IMR-90 (cell line): Measurements from ENCODE around the gene KRT82. TPM values are rescaled to one million over a fixed set of nuclear protein-coding genes. Genes with fewer than 3 reads are reported as not detected.

ENCODE experiments used
- ATAC-seq: fragments of 200-7000 bp; cut with Tn5 transposase; 2 replicates; pipeline ENCODE4 v1.9.1; 2020; ENCODE audit warnings: low read depth, mild to moderate bottlenecking, moderate library complexity
- BruUV-seq: library from RNA; stranded (reverse); fragments of 400-500 nt; replicated peaks from 2 replicates; lab custom pipeline; 2021; lab: Mats Ljungman, UMichigan
- CTCF ChIA-PET: fragments of 300-600 bp; formaldehyde crosslinking; extraction: SDS; loops from one replicate; lab custom pipeline; 2021; ENCODE audit warnings: antibody characterized with exemption; lab: Yijun Ruan, JAX
- POLR2A ChIA-PET: fragments of 300-600 bp; sonication (Branson Sonifier 250); formaldehyde crosslinking; loops from one replicate; lab custom pipeline; 2022; ENCODE audit warnings: antibody characterized with exemption; ENCODE audit not compliant: unreplicated experiment; lab: Charles Lee
- DNase-seq: peaks from one replicate; pipeline ENCODE4 v3.0.0; 2013
- H2AFZ ChIP-seq: replicated peaks from 2 replicates; pipeline ENCODE3; 2013; ENCODE audit warnings: low read length, mild to moderate bottlenecking; ENCODE audit not compliant: poor library complexity
- H2AK5ac ChIP-seq: 2 replicates; pipeline ENCODE4 v1.6.1; 2013; ENCODE audit warnings: low read depth, low read length, inconsistent platforms
- H2AK9ac ChIP-seq: replicated peaks from 2 replicates; pipeline ENCODE3; 2013; ENCODE audit warnings: mild to moderate bottlenecking, low read depth, low read length, moderate library complexity; ENCODE audit not compliant: poor library complexity
- H2BK120ac ChIP-seq: 2 replicates; pipeline ENCODE4 v1.6.1; 2013; ENCODE audit warnings: low read depth, low read length, inconsistent platforms
- H2BK15ac ChIP-seq: 3 replicates; pipeline ENCODE4 v1.6.1; 2013; ENCODE audit warnings: low read depth, low read length, inconsistent platforms
- H2BK20ac ChIP-seq: 2 replicates; pipeline ENCODE4 v1.6.1; 2013; ENCODE audit warnings: low read depth, mild to moderate bottlenecking, inconsistent platforms, low read length, moderate library complexity
- H2BK5ac ChIP-seq: 2 replicates; pipeline ENCODE4 v1.6.1; 2013; ENCODE audit warnings: mild to moderate bottlenecking, low read depth, low read length, inconsistent platforms; ENCODE audit not compliant: poor library complexity, severe bottlenecking
- H3K14ac ChIP-seq: replicated peaks from 2 replicates; pipeline ENCODE4 v1.6.1; 2013; ENCODE audit warnings: low read depth, low read length, inconsistent platforms
- H3K18ac ChIP-seq: 2 replicates; pipeline ENCODE4 v1.6.1; 2013; ENCODE audit warnings: low read depth, low read length, control low read depth
- H3K23ac ChIP-seq: 2 replicates; pipeline ENCODE4 v1.6.1; 2013; ENCODE audit warnings: low read depth, low read length, inconsistent platforms
- H3K27ac ChIP-seq: 2 replicates; pipeline ENCODE4 v1.5.1; 2013; ENCODE audit warnings: mild to moderate bottlenecking, control low read depth, low read length; ENCODE audit not compliant: insufficient read depth
- H3K27me3 ChIP-seq: 2 replicates; pipeline ENCODE4 v1.6.1; 2013; ENCODE audit warnings: low read length; ENCODE audit not compliant: control insufficient read depth, insufficient read depth
- H3K36me3 ChIP-seq: 2 replicates; pipeline ENCODE4 v1.6.1; 2013; ENCODE audit warnings: low read length, mixed read lengths; ENCODE audit not compliant: control insufficient read depth, insufficient read depth
- H3K4ac ChIP-seq: 2 replicates; pipeline ENCODE4 v1.6.1; 2013; ENCODE audit warnings: low read depth, low read length, inconsistent platforms
- H3K4me1 ChIP-seq: 2 replicates; pipeline ENCODE4 v1.6.1; 2013; ENCODE audit warnings: low read length, mixed read lengths; ENCODE audit not compliant: control insufficient read depth, insufficient read depth
- H3K4me2 ChIP-seq: 2 replicates; pipeline ENCODE4 v1.6.1; 2013; ENCODE audit warnings: low read depth, mild to moderate bottlenecking, control low read depth, low read length, moderate library complexity
- H3K4me3 ChIP-seq: 2 replicates; pipeline ENCODE4 v1.5.1; 2013; ENCODE audit warnings: low read depth, mild to moderate bottlenecking, control low read depth, low read length, moderate library complexity; ENCODE audit not compliant: insufficient read depth
- H3K56ac ChIP-seq: 2 replicates; pipeline ENCODE4 v1.6.1; 2013; ENCODE audit warnings: low read length, inconsistent platforms; ENCODE audit not compliant: insufficient read depth; ENCODE audit errors: extremely low read depth
- H3K79me1 ChIP-seq, 2 experiments: 2 replicates each; pipeline ENCODE4 v1.6.1; 2013; ENCODE audit warnings: low read length in 2 of 2, inconsistent platforms in 1 of 2, low read depth in 1 of 2
- H3K9ac ChIP-seq: 2 replicates; pipeline ENCODE4 v1.6.1; 2013; ENCODE audit warnings: low read depth, low read length, control low read depth
- H3K9me1 ChIP-seq: 2 replicates; pipeline ENCODE4 v1.6.1; 2013; ENCODE audit warnings: low read length, inconsistent platforms; ENCODE audit not compliant: insufficient read depth
- H3K9me3 ChIP-seq: 2 replicates; pipeline ENCODE4 v1.6.1; 2013; ENCODE audit warnings: low read length; ENCODE audit not compliant: control insufficient read depth, insufficient read depth
- H4K20me1 ChIP-seq: 2 replicates; pipeline ENCODE4 v1.6.1; 2013; ENCODE audit warnings: low read length, inconsistent platforms; ENCODE audit not compliant: insufficient read depth
- H4K5ac ChIP-seq: 2 replicates; pipeline ENCODE4 v1.6.1; 2013; ENCODE audit warnings: mild to moderate bottlenecking, low read depth, low read length, control low read depth
- H4K8ac ChIP-seq, 2 experiments: 2 replicates each; pipeline ENCODE4 v1.6.1; 2013; ENCODE audit warnings: low read depth in 2 of 2, low read length in 2 of 2, control low read depth in 1 of 2, inconsistent platforms in 1 of 2
- H4K91ac ChIP-seq: 2 replicates; pipeline ENCODE4 v1.6.1; 2013; ENCODE audit warnings: low read depth, low read length, inconsistent platforms; ENCODE audit not compliant: insufficient read depth
- FOS ChIP-seq: fragments of 150-350 bp; IDR thresholded peaks from 2 replicates; pipeline ENCODE4 v1.6.1; 2016; ENCODE audit warnings: low read depth, low read length
- MAFK ChIP-seq: IDR thresholded peaks from 2 replicates; pipeline ENCODE4 v1.6.1; 2012; ENCODE audit warnings: low read depth, low read length, improper control_type of control experiment
- MAZ ChIP-seq: IDR thresholded peaks from 2 replicates; pipeline ENCODE4 v1.6.1; 2012; ENCODE audit warnings: low read depth, mild to moderate bottlenecking, low read length, improper control_type of control experiment, moderate library complexity, borderline replicate concordance
- MXI1 ChIP-seq: IDR thresholded peaks from 2 replicates; pipeline ENCODE4 v1.6.1; 2012; ENCODE audit warnings: low read depth, mild to moderate bottlenecking, low read length, moderate library complexity, borderline replicate concordance
- NFE2L2 ChIP-seq: fragments of 150-350 bp; IDR thresholded peaks from 2 replicates; pipeline ENCODE4 v1.6.1; 2016; ENCODE audit warnings: low read depth, mild to moderate bottlenecking, low read length
- POLR2A ChIP-seq: IDR thresholded peaks from 2 replicates; pipeline ENCODE4 v1.6.1; 2012; ENCODE audit warnings: mild to moderate bottlenecking, low read depth, low read length
- RAD21 ChIP-seq: IDR thresholded peaks from 2 replicates; pipeline ENCODE4 v1.6.1; 2012; ENCODE audit warnings: low read length, improper control_type of control experiment
- RFX5 ChIP-seq: IDR thresholded peaks from 2 replicates; pipeline ENCODE4 v1.8.0; 2012; ENCODE audit warnings: low read depth, mild to moderate bottlenecking, low read length, moderate library complexity
- WGBS, 2 experiments: methylation state at CpG; one replicate each; pipeline versions ENCODE4 v1.1.5 to v1.1.7; 2013; ENCODE audit warnings: missing lambda C conversion rate in 2 of 2; ENCODE audit not compliant: insufficient read length in 1 of 2; ENCODE audit errors: extremely low coverage in 2 of 2; 5-methylcytosine and 5-hydroxymethylcytosine counted together
- dilution Hi-C: fragments of 300-500 bp; cut with HindIII; formaldehyde crosslinking; loops from one replicate; pipeline ENCODE4 v1.14.3; 2018; ENCODE audit warnings: low sequenced_read_pairs; ENCODE audit not compliant: unreplicated experiment
- in situ Hi-C: fragments of 300-500 bp; cut with MboI; formaldehyde crosslinking; loops from 3 replicates; pipeline ENCODE4 v1.14.3; 2019; ENCODE audit warnings: low sequenced_read_pairs, inconsistent platforms, mixed read lengths
- intact Hi-C: fragments of 100-400 bp; cut with micrococcal nuclease; formaldehyde crosslinking; loops from 2 replicates; pipeline ENCODE4 v1.10.0; 2022
- polyA plus RNA-seq, 3 experiments: library from polyadenylated mRNA; depleted of rRNA; stranded (reverse); fragments of >200 nt; gene quantifications; 2 replicates each; pipeline ENCODE4 v1.2.3, GENCODE V29; 2012; ENCODE audit warnings: low replicate concordance in 1 of 3
- total RNA-seq: library from RNA; depleted of rRNA; stranded (reverse); fragments of >200 nt; gene quantifications from 2 replicates; pipeline ENCODE4 v1.2.3, GENCODE V29; 2012
- TF ChIP-seq, protein P1 (sequence below): fragments of 150-350 bp; IDR thresholded peaks from 2 replicates; pipeline ENCODE4 v1.6.1; 2017; ENCODE audit warnings: mild to moderate bottlenecking, antibody characterized with exemption, low read length, low read depth
- TF ChIP-seq, protein P2 (sequence below): conservative IDR thresholded peaks from 2 replicates; pipeline ENCODE4 v1.5.1; 2012; ENCODE audit warnings: mild to moderate bottlenecking, low read depth, low read length, improper control_type of control experiment

Gene KRT82
- total and polyA plus RNA-seq, 2 of the 4 experiments (the other 2 are of a cell fraction), result not detected

DNA sequence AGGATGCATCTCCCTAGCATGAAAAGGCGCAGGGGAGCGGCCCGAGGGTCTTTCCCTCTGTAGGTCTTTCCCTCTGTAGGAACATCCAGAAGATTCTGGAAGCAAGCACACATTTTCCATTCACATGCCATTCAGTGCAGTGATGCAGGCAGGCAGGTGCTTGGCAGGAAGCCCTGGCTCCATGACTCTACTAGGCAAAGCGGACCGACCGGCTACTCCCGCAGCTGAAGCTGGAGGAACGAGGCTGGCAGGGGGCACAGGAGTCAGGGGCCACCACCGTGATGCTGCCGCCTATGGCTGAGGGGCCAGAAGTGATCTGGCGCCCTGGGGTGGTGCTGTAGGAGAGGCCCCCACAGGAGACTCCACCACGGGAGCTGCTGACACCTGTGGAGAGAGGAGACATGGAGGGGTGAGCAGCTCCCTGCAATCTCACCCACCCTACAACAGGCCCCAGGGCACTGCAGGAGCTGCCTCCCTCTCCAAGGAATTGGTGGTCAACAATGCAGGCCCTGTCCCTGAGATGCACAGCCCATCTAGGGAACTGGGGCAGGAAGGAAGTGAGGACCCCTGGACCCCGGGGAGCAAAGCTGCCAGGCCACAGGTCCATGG is 45.4 kb downstream of the KRT82 start:
- CTCF ChIA-PET, result interaction anchor here (0.8 kb wide), 1 partner anchor 12 kb away, joined by 5 read pairs; no protein-coding TSS in a partner anchor
- in situ Hi-C loops, result no loop called here

More for the DNA sequence above, 45.4 kb downstream of the KRT82 start:
- Histone ChIP-seq H2BK120ac (no peak overlapping the region), H3K18ac (no peak overlapping the region), H2AFZ (no peak overlapping the region), H3K56ac (no peak overlapping the region), H3K4me3 (no peak overlapping the region), H3K23ac (no peak overlapping the region), H4K8ac (no peak overlapping the region), H2AK5ac (no peak overlapping the region), H4K91ac (no peak overlapping the region), H3K4me1 (no peaks in the 10 kb centered on the region), H2BK5ac (no peak overlapping the region), H3K9ac (no peak overlapping the region), H3K4ac (no peak overlapping the region), H3K9me1 (no peaks in the 10 kb centered on the region), H2AK9ac (no peak overlapping the region), H3K27ac (no peak overlapping the region), H3K36me3 (no peaks in the 10 kb centered on the region), H2BK15ac (no peak overlapping the region), H3K79me1 (no peaks in the 10 kb centered on the region), H3K14ac (no peak overlapping the region), H2BK20ac (no peak overlapping the region), H3K4me2 (no peak overlapping the region), H3K27me3 (peaks cover 45% of the 10 kb centered on the region), H4K20me1 (no peaks in the 10 kb centered on the region), H3K9me3 (no peaks in the 10 kb centered on the region), H4K5ac (no peak overlapping the region)
- intact Hi-C loops (no loop called here), dilution Hi-C loops (no loop called here)
- DNase-seq, result no peak
- no peak for ATAC-seq
- BruUV-seq, result no TSS peak
- no CpG with 5 or more reads among the region's 13 CpGs for WGBS, 2 experiments
- POLR2A ChIA-PET, result no interaction called here
- TF ChIP-seq RFX5 (no peak), MXI1 (no peak), RAD21 (no peak), MAFK (no peak), MAZ (no peak), NFE2L2 (no peak), FOS (no peak), POLR2A (no peak)
- TF ChIP-seq, protein P1, sequence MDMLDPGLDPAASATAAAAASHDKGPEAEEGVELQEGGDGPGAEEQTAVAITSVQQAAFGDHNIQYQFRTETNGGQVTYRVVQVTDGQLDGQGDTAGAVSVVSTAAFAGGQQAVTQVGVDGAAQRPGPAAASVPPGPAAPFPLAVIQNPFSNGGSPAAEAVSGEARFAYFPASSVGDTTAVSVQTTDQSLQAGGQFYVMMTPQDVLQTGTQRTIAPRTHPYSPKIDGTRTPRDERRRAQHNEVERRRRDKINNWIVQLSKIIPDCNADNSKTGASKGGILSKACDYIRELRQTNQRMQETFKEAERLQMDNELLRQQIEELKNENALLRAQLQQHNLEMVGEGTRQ, result no peak
- TF ChIP-seq, protein P2, sequence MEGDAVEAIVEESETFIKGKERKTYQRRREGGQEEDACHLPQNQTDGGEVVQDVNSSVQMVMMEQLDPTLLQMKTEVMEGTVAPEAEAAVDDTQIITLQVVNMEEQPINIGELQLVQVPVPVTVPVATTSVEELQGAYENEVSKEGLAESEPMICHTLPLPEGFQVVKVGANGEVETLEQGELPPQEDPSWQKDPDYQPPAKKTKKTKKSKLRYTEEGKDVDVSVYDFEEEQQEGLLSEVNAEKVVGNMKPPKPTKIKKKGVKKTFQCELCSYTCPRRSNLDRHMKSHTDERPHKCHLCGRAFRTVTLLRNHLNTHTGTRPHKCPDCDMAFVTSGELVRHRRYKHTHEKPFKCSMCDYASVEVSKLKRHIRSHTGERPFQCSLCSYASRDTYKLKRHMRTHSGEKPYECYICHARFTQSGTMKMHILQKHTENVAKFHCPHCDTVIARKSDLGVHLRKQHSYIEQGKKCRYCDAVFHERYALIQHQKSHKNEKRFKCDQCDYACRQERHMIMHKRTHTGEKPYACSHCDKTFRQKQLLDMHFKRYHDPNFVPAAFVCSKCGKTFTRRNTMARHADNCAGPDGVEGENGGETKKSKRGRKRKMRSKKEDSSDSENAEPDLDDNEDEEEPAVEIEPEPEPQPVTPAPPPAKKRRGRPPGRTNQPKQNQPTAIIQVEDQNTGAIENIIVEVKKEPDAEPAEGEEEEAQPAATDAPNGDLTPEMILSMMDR, result no peak
